Stomach (tissue), 9 donors: ENCODE measurements around the gene CRADD. TPM values are rescaled to one million over a fixed set of nuclear protein-coding genes. Genes with fewer than 3 reads are reported as not detected.
"Not testable (repeated sequence)": the region's sequence is repeated elsewhere in the genome, so short reads cannot be mapped to it uniquely, and the experiment has no call there.

Experiments
- DNase-seq, 2 donors: peaks; one replicate each; pipeline versions ENCODE4 v3.0.0 to v3.0.0-alpha.2; 2013 to 2019
- H3K27ac ChIP-seq, 5 donors: fragments of 200-600 bp in 4 of 5; sonication (generic) in 4 of 5; one replicate each; pipeline ENCODE4 v1.5.1; 2013 to 2019; ENCODE audit warnings: mild to moderate bottlenecking in 1 of 5, moderate library complexity in 1 of 5
- H3K27me3 ChIP-seq, 3 donors: fragments of 200-600 bp; sonication (generic); one replicate each; pipeline ENCODE4 v1.5.1; 2017 to 2019; ENCODE audit warnings: mixed run types in 1 of 3
- H3K36me3 ChIP-seq, 4 donors: fragments of 200-600 bp; sonication (generic); 1 replicate in 3 of 4; 2 replicates in 1 of 4; pipeline ENCODE4 v1.5.1; 2016 to 2019
- H3K4me1 ChIP-seq, 4 donors: fragments of 200-600 bp; sonication (generic); one replicate each; pipeline ENCODE4 v1.5.1; 2016 to 2019
- H3K4me3 ChIP-seq, 4 donors: fragments of 200-600 bp; sonication (generic) in 3 of 4; one replicate each; pipeline ENCODE4 v1.5.1; 2016 to 2019; ENCODE audit warnings: mild to moderate bottlenecking in 1 of 4
- H3K9me3 ChIP-seq, 4 donors: fragments of 200-600 bp; sonication (generic); one replicate each; pipeline ENCODE4 v1.5.1; 2016 to 2019
- EP300 ChIP-seq: sonication (generic); formaldehyde crosslinking; IDR thresholded peaks from one replicate; pipeline ENCODE4 v1.6.1; 2017; ENCODE audit warnings: antibody characterized with exemption
- POLR2A ChIP-seq, 4 donors: fragments of 450-650 bp; IDR thresholded peaks; one replicate each; pipeline ENCODE4 v1.6.1; 2016; ENCODE audit warnings: antibody characterized with exemption in 4 of 4, control low read depth in 2 of 4, mild to moderate bottlenecking in 1 of 4, moderate library complexity in 1 of 4
- POLR2AphosphoS5 ChIP-seq, 3 donors: sonication (generic); formaldehyde crosslinking; IDR thresholded peaks; one replicate each; pipeline ENCODE4 v1.6.1; 2016; ENCODE audit warnings: antibody characterized with exemption in 3 of 3
- WGBS, 5 donors: extraction: QIAGEN DNeasy Blood & Tissue Kit in 3 of 5; methylation state at CpG; one replicate each; pipeline versions ENCODE4 v1.1.5 to v1.1.7; 2013 to 2018; 5-methylcytosine and 5-hydroxymethylcytosine counted together
- intact Hi-C: fragments of 100-400 bp; cut with DNase I; formaldehyde crosslinking; loops from one replicate; pipeline ENCODE4 v1.15.1; 2023; ENCODE audit warnings: low total_unique reads
- polyA plus RNA-seq, 3 donors: library from polyadenylated mRNA; stranded (reverse); fragments of 200-250 nt; gene quantifications; one replicate each; pipeline ENCODE4 v1.2.3, GENCODE V29; 2013
- total RNA-seq, 5 donors: library from RNA; depleted of rRNA; stranded (reverse); fragments of >200 nt; gene quantifications; one replicate each; pipeline versions ENCODE4 v1.1.0 to v1.2.3, GENCODE V29; 2014 to 2016
- TF ChIP-seq, protein P1 (sequence below), 7 experiments: fragments of 450-650 bp in 4 of 7; fragments of 200-600 bp in 3 of 7; sonication (generic) in 3 of 7; IDR thresholded peaks; one replicate each; pipeline ENCODE4 v1.5.1; 2016 to 2019; ENCODE audit warnings: antibody characterized with exemption in 7 of 7, control low read depth in 2 of 7, mild to moderate bottlenecking in 1 of 7
- donor health status: healthy with polysubstance abuse.
- donor health status: Bipolar disorder and iron deficiency.
- donor health status: healthy.

CRADD gene
- total and polyA plus RNA-seq, 8 donors = 2.3 to 30.9 (median 17.1) TPM

DNA sequence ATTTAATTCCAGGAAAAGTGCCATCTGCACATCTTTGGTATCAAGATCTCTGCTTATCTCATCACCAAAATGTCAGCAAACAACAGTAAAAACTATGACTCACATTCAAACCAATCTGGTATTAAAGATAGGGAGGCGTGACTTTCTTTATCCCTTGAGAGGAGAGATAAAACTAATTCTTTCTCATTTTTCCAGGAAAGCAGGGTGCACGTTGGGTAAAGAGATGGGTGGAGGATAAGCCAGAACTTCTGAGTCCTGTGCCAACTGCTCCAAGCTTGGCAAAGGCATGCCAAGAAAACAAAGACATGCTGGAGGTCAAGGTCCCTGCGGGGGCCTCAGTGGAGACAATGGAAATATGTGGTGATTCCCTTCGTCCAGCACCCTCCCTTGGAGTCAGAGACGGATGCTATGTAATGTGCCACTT lies 245.4 kb downstream of the CRADD start:
- no peaks in the 10 kb centered on the region for H3K4me1 ChIP-seq
- TF ChIP-seq EP300 (no peak), POLR2AphosphoS5 (IDR thresholded peaks at IDR 0.05) (no peak), POLR2A (IDR thresholded peaks at IDR 0.05) (no peak)
- TF ChIP-seq, protein P1, sequence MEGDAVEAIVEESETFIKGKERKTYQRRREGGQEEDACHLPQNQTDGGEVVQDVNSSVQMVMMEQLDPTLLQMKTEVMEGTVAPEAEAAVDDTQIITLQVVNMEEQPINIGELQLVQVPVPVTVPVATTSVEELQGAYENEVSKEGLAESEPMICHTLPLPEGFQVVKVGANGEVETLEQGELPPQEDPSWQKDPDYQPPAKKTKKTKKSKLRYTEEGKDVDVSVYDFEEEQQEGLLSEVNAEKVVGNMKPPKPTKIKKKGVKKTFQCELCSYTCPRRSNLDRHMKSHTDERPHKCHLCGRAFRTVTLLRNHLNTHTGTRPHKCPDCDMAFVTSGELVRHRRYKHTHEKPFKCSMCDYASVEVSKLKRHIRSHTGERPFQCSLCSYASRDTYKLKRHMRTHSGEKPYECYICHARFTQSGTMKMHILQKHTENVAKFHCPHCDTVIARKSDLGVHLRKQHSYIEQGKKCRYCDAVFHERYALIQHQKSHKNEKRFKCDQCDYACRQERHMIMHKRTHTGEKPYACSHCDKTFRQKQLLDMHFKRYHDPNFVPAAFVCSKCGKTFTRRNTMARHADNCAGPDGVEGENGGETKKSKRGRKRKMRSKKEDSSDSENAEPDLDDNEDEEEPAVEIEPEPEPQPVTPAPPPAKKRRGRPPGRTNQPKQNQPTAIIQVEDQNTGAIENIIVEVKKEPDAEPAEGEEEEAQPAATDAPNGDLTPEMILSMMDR (IDR thresholded peaks at IDR 0.05) = no peak
- no peaks in the 10 kb centered on the region for H3K36me3 ChIP-seq
- 39 to 65% (median 50%) methylated on average over 5 of the region's 5 CpGs for WGBS, 5 donors
- no peak for DNase-seq
- no peak overlapping the region for H3K4me3 ChIP-seq
- intact Hi-C loops = no loop called here
- no peaks in the 10 kb centered on the region for H3K27me3 ChIP-seq
- no peak overlapping the region for H3K27ac ChIP-seq
- H3K9me3 ChIP-seq = peaks cover 0 to 13% (median 10%) of the 10 kb centered on the region in 4 donors

DNA sequence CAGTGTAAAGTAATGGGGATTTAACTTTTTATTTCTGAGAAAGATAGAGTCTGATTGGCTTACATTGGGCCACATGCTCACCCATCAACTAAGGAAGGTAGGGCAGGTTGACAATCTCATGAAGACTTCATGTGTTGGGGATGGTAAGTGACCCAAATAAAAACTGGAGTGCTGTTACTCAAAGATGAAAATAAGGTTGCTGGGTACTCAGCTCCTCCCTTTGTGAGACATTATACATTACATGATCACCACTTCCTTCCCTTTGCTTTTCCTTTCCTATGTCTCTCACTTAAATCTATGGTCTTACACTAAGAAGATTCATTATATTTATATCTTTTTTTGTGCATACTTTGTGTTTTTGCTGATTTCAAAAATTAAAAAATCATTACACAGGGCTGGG lies 247.2 kb downstream of the CRADD start:
- Histone ChIP-seq H3K9me3 (peaks cover 0 to 13% (median 10%) of the 10 kb centered on the region in 4 donors), H3K36me3 (no peaks in the 10 kb centered on the region), H3K27ac (no peak overlapping the region), H3K27me3 (no peaks in the 10 kb centered on the region), H3K4me1 (no peaks in the 10 kb centered on the region), H3K4me3 (no peak overlapping the region)
- TF ChIP-seq POLR2AphosphoS5 (IDR thresholded peaks at IDR 0.05) (no peak), EP300 (no peak), POLR2A (IDR thresholded peaks at IDR 0.05) (no peak)
- TF ChIP-seq, protein P1 (IDR thresholded peaks at IDR 0.05) = no peak
- no peak for DNase-seq
- intact Hi-C loops = no loop called here

DNA sequence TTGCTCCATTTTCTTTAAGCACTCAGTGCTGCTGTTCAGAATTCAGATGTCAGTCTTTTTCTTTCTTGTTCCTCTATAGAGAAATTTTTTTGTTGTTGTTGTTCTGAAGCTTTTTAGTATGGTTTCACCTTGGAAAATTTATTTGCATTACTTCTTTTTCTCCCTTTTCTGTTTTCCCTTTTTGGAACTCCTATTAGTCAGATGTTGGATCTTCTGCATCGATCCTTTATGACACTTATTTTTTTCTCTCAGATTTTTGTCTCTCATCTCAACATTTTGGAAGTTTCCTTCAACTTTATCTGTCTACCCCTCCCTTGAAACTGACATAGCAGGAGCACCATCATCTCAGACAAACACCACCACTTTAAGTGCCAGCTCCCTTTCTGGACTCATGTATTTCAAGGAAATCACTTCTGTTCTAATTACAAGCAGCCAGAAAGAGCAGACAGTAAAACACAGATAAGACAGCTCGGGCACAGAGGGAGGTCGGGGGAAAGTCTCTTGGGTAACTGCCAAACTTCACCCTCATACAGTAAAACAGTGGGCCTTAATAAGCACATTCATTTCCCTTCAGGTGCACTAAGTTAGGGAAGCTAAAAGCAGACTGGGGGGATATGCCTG lies 248.5 kb downstream of the CRADD start:
- DNase-seq = no peak
- no peak for TF ChIP-seq POLR2AphosphoS5 (IDR thresholded peaks at IDR 0.05)
- TF ChIP-seq, protein P1 (IDR thresholded peaks at IDR 0.05) = no peak
- TF ChIP-seq EP300 = no peak
- no peak for TF ChIP-seq POLR2A (IDR thresholded peaks at IDR 0.05)
- Histone ChIP-seq H3K4me3 (no peak overlapping the region), H3K27ac (no peak overlapping the region), H3K36me3 (no peaks in the 10 kb centered on the region), H3K4me1 (no peaks in the 10 kb centered on the region), H3K9me3 (peaks cover 0 to 13% (median 10%) of the 10 kb centered on the region in 4 donors), H3K27me3 (no peaks in the 10 kb centered on the region)
- intact Hi-C loops = no loop called here
- WGBS, 5 donors = 58 to 82% (median 70%) methylated on average over 3 of the region's 3 CpGs

DNA sequence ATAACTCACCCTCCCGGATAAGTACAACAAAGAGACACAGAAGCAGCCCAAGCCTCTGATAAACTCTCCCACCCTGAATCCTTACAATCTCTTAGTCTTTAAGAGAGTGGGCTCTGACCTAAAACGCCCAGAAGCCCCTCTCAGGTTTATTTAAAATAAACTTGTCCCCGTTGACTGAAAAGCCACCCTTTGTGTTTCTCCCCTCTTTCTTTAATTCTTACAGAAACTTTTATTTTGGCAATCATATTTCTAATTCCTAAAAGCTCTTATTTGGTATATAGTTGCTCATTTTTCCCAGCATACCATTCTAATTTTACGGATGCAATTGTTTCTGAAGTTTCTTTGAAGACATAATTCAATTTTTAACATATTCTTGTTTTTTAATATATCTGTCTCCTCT lies 249.1 kb downstream of the CRADD start:
- no peaks in the 10 kb centered on the region for H3K27me3 ChIP-seq
- TF ChIP-seq POLR2AphosphoS5 (IDR thresholded peaks at IDR 0.05) (no peak), EP300 (no peak), POLR2A (IDR thresholded peaks at IDR 0.05) (no peak)
- TF ChIP-seq, protein P1 (IDR thresholded peaks at IDR 0.05) = no peak
- no peak overlapping the region for H3K27ac ChIP-seq
- no peak for DNase-seq
- no peaks in the 10 kb centered on the region for H3K4me1 ChIP-seq
- intact Hi-C loops = no loop called here
- H3K9me3 ChIP-seq = peaks cover 0 to 13% (median 10%) of the 10 kb centered on the region in 4 donors
- WGBS, 5 donors = 85 to 90% (median 88%) methylated on average over 4 of the region's 4 CpGs
- H3K36me3 ChIP-seq = no peaks in the 10 kb centered on the region
- H3K4me3 ChIP-seq = no peak overlapping the region

DNA sequence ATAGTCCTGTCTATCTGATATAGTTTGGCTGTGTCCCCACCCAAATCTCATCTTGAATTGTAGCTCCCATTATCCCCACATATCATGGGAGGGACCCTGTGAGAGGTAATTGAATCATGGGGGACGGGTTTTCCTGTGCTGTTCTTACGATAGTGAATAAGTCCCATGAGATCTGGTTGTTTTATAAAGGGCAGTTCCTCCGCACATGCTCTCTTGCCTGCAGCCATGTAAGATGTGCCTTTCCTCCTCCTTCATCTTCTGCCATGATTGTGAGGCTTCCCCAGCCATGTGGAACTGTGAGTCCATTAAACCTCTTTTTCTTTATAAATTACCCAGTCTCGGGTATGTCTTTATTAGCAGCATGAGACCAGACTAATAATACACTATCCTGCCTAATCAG lies 251.9 kb downstream of the CRADD start:
- 93 to 97% (median 94%) methylated on average over 4 of the region's 4 CpGs for WGBS, 5 donors
- H3K9me3 ChIP-seq = peaks cover 0 to 14% (median 10%) of the 10 kb centered on the region in 4 donors
- H3K36me3 ChIP-seq, H3K4me3 ChIP-seq, intact Hi-C loops, H3K27me3 ChIP-seq, H3K4me1 ChIP-seq, H3K27ac ChIP-seq, DNase-seq: not testable (repeated sequence)
